HG03103 (cell line): ENCODE data around the gene EEA1.
A peak's percentile ranks its signal among the peaks of the same experiment; 100 is the strongest.
"Not testable (repeated sequence)": the region's sequence is repeated elsewhere in the genome, so short reads cannot be mapped to it uniquely, and the experiment has no call there.

ENCODE experiments used
- ATAC-seq: cut with Tn5 transposase; IDR thresholded peaks from one replicate; pipeline ENCODE4 v1.9.1; 2021; ENCODE audit warnings: low read depth; ENCODE audit not compliant: unreplicated experiment

The EEA1 gene

DNA sequence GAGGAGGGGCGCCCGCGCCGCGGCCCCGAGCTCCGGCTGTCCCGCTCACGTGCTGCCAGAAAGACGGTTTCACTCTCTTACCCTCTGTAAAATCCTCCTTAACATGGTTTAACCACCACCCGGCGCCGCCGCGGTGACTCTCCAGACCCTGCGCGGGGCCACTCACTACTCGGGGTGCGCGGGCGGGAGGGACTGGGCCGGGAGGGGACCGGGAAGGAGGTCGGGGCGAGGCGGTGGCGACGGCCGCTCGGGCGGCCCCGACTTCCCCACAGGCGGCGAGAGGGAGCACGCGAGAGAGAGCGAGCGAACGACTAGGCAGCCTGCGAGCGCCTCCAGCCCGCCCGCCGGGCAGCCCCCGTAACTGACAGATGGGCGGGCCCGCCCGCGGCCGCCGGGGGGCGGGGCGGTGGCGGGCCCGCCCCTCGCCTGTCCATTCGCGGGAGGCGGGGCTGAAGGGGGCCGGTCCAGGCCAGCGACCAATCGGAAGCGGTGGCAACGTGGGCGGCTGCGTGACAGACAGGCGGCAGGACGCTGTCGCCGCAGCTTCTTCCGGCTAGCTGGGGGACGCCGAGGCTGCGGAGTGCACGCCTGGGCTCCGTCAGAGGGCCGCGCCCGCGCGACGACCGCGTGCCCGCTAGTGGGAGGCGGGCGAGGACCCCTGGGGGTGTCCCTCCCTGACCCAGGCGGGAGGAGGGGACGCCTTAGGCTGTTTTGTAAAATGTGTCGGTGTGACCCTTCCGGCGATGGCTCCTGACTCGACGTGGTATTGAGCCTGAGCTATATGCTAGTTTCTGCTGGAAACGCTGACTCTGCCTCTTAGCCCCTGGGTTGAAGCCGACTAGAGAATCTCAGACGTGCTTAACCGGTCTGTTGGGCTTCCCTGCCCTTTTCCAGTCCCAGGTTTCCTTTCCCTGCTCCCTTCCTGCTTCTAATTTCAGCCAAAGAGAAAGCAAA lies at the start of gene EEA1:
EEA1 (minus strand) TSS at position 334 of the 954 bp plus-strand sequence; CDS start at position 105, 229 bp downstream.
- peak; percentile 86 for ATAC-seq

- ATAC-seq, result no peak
Observed at GRCh38 chr12:92978607-92979006, 49.5 kb upstream of the EEA1 start.

DNA sequence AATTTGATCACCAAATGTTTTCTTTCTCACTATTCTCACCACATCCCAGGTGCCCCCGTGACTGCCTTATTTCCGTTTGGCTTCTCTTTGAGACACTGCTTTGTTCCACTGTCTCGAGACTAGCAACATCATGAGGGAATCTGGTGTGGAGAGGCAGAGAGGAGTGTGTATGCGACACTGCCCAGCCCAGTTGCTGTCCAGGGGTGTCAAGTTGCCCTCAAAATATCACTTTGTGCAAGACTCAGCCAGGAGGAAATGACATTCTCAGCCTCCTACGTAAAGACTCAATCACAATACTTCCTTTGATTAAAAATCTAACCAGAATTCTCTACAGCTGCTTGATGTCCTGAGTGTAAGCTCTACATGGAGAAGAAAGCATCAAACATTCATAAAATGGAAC lies 48.2 kb upstream of the EEA1 start:
- no peak for ATAC-seq

GRCh38 chr12:92974759-92975158 lies 45.7 kb upstream of the EEA1 start:
- ATAC-seq, result no peak

GRCh38 chr12:92973614-92974013 lies 44.5 kb upstream of the EEA1 start:
- no peak for ATAC-seq

- ATAC-seq, result no peak
Observed at GRCh38 chr12:92971859-92972524, 42.9 kb upstream of the EEA1 start.

DNA sequence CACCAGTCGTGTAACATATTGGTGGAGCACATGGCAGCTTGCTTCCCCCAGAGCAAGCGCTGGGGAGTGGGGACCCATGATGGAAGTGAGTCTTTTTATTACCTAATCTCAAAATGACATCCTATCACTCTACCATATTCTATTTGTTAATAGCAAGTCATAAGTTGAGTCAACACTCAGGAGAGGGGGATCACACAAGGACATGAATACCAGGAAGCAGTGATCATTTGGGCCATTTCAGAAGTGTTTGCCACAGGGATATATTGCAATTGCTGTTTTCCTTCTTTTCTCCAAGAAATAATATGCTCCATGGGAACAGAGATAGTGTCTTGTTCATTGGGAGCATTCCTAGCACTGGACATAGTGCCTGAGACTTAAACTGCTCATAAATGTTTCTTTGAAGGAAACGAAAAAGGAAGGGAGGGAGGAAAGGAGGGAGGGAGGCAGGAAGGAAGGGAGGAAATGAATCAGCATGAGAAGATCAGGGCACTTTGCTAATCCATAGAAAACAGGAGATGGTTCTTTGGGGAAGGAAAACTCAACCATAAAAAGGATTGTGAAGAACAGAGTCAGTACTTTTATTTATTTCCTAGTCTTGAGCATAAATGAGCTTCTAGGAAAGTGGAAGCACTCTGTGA lies 39.2 kb upstream of the EEA1 start:
- no peak for ATAC-seq

DNA sequence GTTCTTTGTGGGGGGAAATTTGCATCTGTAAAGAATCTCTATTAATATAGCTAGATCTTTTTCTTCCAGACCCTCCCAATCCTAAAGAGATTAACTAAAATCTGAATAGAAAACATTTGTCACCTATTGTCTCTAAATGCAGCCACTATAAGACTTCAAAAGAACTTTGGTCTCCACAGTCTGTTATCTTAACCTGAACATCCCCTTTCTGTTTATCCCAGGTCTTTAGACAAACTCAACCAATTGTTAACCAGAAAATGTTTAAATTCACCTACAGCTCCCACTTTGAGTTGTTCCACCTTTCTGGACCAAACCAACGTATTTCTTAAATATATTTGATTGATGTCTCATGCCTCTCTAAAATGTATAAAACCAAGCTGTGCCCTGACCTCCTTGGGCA lies 35.3 kb upstream of the EEA1 start:
- ATAC-seq, result not testable (repeated sequence)

DNA sequence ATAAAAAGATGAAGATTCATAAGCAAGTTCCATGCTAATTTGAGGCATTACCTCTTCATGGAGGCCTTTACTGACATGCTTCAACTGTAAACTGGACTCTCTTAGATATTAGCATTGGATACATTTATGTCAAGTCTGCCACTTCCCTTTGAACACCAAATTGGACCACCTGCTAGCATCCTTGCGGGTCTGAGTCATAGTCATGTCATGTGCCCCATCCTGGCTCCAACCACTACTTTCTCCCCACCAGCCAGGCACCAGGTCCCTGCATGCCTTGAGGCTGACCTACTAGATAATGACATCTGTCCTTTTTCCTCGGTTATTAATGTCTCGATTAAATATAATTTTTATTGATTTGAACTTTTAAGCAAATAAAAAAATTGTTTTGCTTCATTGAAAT lies 32.9 kb upstream of the EEA1 start:
- no peak for ATAC-seq

GRCh38 chr12:92955997-92956663 lies 27.0 kb upstream of the EEA1 start:
- ATAC-seq, result no peak

- ATAC-seq, result no peak
Observed at GRCh38 chr12:92953747-92954146, 24.7 kb upstream of the EEA1 start.

DNA sequence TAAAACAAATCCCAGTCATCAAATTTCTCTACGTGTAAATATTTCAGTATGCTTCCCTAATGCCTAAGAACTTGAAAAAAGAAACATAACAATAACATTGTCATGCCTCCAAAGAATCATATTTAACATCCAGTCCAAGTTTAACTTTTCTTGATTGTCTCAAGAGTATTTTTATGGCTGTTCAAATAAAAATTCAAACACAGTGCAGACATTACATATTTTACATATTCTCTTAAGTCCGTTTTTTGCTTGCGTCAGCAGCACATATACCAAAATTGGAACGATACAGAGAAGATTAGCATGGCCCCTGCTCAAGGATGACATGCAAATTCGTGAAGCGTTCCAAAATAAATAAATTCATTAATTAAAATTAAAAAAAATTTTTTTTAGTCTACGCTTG lies 23.3 kb upstream of the EEA1 start:
- ATAC-seq, result no peak

- ATAC-seq, result no peak
Observed at GRCh38 chr12:92951006-92951405, 21.9 kb upstream of the EEA1 start.

DNA sequence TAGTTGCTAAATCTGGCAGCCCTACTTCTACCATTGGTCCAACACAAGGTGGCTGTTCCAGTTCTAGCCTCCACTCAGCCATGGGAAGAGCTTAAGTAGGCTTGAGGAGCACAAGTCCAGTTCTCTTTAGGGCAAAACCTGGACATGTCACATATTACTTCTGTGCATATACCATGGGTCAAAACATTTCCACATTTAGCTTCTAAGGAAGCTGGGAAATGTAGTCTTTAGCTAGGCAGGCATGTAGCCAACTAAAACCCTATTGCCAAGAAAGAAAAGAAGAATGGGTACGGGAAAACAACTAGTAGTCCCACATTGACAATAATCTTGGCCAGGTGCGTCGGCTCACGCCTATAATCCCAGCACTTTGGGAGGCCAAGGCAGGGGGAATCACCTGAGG lies 20.9 kb upstream of the EEA1 start:
- ATAC-seq, result no peak

DNA sequence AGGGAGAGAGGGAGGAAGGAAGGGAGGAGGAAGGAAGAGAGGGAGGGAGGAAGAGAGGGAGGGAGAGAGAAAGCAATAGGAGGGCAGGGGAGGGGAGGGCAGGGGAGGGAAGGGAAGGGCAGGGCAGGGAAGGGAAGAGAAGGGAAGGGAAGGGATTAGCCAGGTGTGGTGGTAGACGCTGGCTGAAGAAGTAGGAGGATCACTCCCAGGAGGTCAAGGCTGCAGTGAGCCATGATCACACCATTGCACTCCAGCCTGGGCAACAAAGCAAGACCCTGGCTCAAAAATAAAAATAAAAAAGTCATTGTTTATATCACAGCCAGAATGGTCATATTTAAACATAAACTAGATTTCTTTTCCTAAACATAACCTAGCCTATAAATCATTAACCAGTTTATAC lies 20.4 kb upstream of the EEA1 start:
- ATAC-seq, result no peak

DNA sequence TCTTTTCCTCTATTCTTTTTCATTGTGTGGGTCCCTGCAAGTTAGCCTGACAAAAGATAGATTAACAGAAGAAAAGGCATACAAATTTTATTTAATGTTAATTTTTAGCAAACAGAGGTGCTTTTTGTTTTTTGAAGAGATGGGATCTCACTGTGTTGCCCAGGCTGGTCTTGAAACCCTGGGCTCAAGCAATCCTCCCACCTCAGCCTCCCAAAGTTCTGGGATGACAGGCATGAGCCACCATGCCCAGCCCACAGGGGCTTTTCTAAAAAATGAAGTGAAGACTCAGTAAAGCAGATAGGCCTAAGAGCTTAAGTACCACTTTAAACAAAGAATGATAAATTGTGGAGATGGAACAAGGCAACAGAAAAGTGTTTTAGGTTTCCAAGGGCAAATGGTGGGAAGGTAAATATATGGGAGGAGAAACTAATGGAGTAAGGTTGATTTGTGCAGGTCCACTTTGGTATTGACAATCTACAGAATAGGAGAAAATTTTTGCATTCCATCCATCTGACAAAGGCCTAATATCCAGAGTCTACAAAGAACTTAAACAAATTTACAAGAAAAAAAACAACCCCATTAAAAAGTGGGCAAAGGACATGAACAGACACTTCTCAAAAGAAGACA lies 18.6 kb upstream of the EEA1 start:
- ATAC-seq, result no peak

- ATAC-seq, result no peak
Observed at GRCh38 chr12:92945659-92946220, 16.6 kb upstream of the EEA1 start.

- ATAC-seq, result no peak
Observed at GRCh38 chr12:92943482-92944250, 14.6 kb upstream of the EEA1 start.

GRCh38 chr12:92942905-92943304 lies 13.8 kb upstream of the EEA1 start:
- no peak for ATAC-seq
